SK-N-SH (cell line): ENCODE results near the gene C20orf96. TPM values are rescaled to one million over a fixed set of nuclear protein-coding genes. Genes with fewer than 3 reads are reported as not detected.

Experiments used
- CTCF ChIA-PET: fragments of 300-600, 350-600 bp; formaldehyde crosslinking; extraction: SDS; loops from one replicate; lab custom pipeline; 2021; lab: Yijun Ruan, JAX
- POLR2A ChIA-PET: fragments of 350-600 bp; sonication (Branson Sonifier 250); formaldehyde crosslinking; extraction: SDS; loops from one replicate; lab custom pipeline; 2020; ENCODE audit warnings: antibody characterized with exemption, inconsistent platforms; lab: Yijun Ruan, JAX
- DNase-seq: peaks from one replicate; pipeline ENCODE4 v3.0.0; 2012
- H2AFZ ChIP-seq: fragments of 200-600 bp; sonication (generic); 2 replicates; pipeline ENCODE4 v1.8.1; 2016; ENCODE audit warnings: antibody characterized with exemption, mild to moderate bottlenecking, low read depth
- H3F3A ChIP-seq: fragments of 200-600 bp; sonication (generic); replicated peaks from 2 replicates; pipeline ENCODE3; 2016; ENCODE audit warnings: antibody characterized with exemption, mild to moderate bottlenecking; ENCODE audit not compliant: insufficient read depth
- H3K27ac ChIP-seq, 2 experiments: fragments of 200-500 bp in 1 of 2; fragments of 200-600 bp in 1 of 2; sonication (Bioruptor generic) in 1 of 2; sonication (generic), shearing (Covaris generic) in 1 of 2; 2 replicates each; pipeline versions ENCODE4 v1.5.1 to v1.6.1; 2014 to 2016; ENCODE audit warnings: low read depth in 2 of 2, inconsistent platforms in 1 of 2, low read length in 1 of 2, mild to moderate bottlenecking in 1 of 2, mixed read lengths in 1 of 2
- H3K27me3 ChIP-seq: fragments of 200-600 bp; sonication (generic), shearing (Covaris generic); 2 replicates; pipeline ENCODE4 v1.6.1; 2016; ENCODE audit warnings: mixed run types; ENCODE audit not compliant: insufficient read depth
- H3K36me3 ChIP-seq, 2 experiments: fragments of 200-500 bp in 1 of 2; fragments of 200-600 bp in 1 of 2; sonication (Bioruptor generic) in 1 of 2; sonication (generic) in 1 of 2; replicated peaks in 1 of 2; 2 replicates each; pipeline versions ENCODE3 to v1.5.1; 2014 to 2016; ENCODE audit warnings: low read length in 1 of 2, mild to moderate bottlenecking in 1 of 2; ENCODE audit not compliant: insufficient read depth in 2 of 2, control insufficient read depth in 1 of 2
- H3K4me1 ChIP-seq, 2 experiments: fragments of 200-500 bp in 1 of 2; fragments of 200-600 bp in 1 of 2; sonication (Bioruptor generic) in 1 of 2; sonication (generic), shearing (Covaris generic) in 1 of 2; 2 replicates each; pipeline versions ENCODE4 v1.5.1 to v1.6.1; 2014 to 2016; ENCODE audit warnings: low read depth in 1 of 2, low read length in 1 of 2, mixed run types in 1 of 2; ENCODE audit not compliant: insufficient read depth in 2 of 2, control insufficient read depth in 1 of 2
- H3K4me2 ChIP-seq: fragments of 200-600 bp; sonication (generic), shearing (Covaris generic); 2 replicates; pipeline ENCODE4 v1.6.1; 2017; ENCODE audit warnings: mixed run types
- H3K4me3 ChIP-seq, 2 experiments: fragments of 200-500 bp in 1 of 2; fragments of 200-600 bp in 1 of 2; sonication (Bioruptor generic) in 1 of 2; sonication (generic), shearing (Covaris generic) in 1 of 2; 2 replicates each; pipeline versions ENCODE4 v1.5.1 to v1.8.1; 2014 to 2016; ENCODE audit warnings: low read depth in 2 of 2, inconsistent platforms in 1 of 2, low read length in 1 of 2, mild to moderate bottlenecking in 1 of 2, mixed read lengths in 1 of 2, moderate library complexity in 1 of 2
- H3K79me2 ChIP-seq: fragments of 200-600 bp; sonication (generic); 2 replicates; pipeline ENCODE4 v1.8.1; 2017; ENCODE audit warnings: mild to moderate bottlenecking; ENCODE audit not compliant: insufficient read depth
- H3K9ac ChIP-seq: fragments of 200-600 bp; sonication (generic); 2 replicates; pipeline ENCODE4 v1.6.1; 2017; ENCODE audit warnings: mixed run types
- H3K9me2 ChIP-seq: fragments of 200-600 bp; sonication (generic); 2 replicates; pipeline ENCODE4 v1.6.1; 2017; ENCODE audit warnings: mixed run types
- H3K9me3 ChIP-seq: fragments of 200-600 bp; sonication (generic); 2 replicates; pipeline ENCODE4 v1.6.1; 2017; ENCODE audit warnings: mixed run types, mild to moderate bottlenecking, moderate library complexity
- H4K20me1 ChIP-seq: fragments of 200-600 bp; sonication (generic); 2 replicates; pipeline ENCODE4 v1.6.1; 2017; ENCODE audit warnings: mild to moderate bottlenecking, mixed run types; ENCODE audit not compliant: insufficient read depth
- CHD2 ChIP-seq: fragments of 150-350 bp; IDR thresholded peaks from 2 replicates; pipeline ENCODE4 v1.6.1; 2018; ENCODE audit warnings: low read length; ENCODE audit not compliant: partially characterized antibody
- EZH2phosphoT487 ChIP-seq: fragments of 200-600 bp; sonication (generic); IDR thresholded peaks from 2 replicates; pipeline ENCODE4 v1.6.1; 2017; ENCODE audit warnings: low read depth, mixed run types, mild to moderate bottlenecking, antibody characterized with exemption, moderate library complexity, borderline replicate concordance
- FOSL2 ChIP-seq: IDR thresholded peaks from 2 replicates; pipeline ENCODE4 v1.4.0; 2012; ENCODE audit warnings: low read depth, mild to moderate bottlenecking, moderate library complexity, borderline replicate concordance
- FOXM1 ChIP-seq: IDR thresholded peaks from 2 replicates; pipeline ENCODE4 v1.4.0; 2012; ENCODE audit warnings: low read depth, mild to moderate bottlenecking
- GABPA ChIP-seq: IDR thresholded peaks from 2 replicates; pipeline ENCODE4 v1.4.0; 2012; ENCODE audit warnings: low read depth, mild to moderate bottlenecking
- GATA2 ChIP-seq: sonication (generic); formaldehyde crosslinking; IDR thresholded peaks from 2 replicates; pipeline ENCODE4 v1.5.0; 2020; ENCODE audit warnings: mild to moderate bottlenecking, missing genetic modification reagents
- MXI1 ChIP-seq: IDR thresholded peaks from 2 replicates; pipeline ENCODE4 v1.6.1; 2012; ENCODE audit warnings: mild to moderate bottlenecking, low read depth, low read length, improper control_type of control experiment
- NRF1 ChIP-seq: IDR thresholded peaks from 2 replicates; pipeline ENCODE4 v1.6.1; 2012; ENCODE audit warnings: low read depth, mild to moderate bottlenecking, low read length
- PBX3 ChIP-seq: IDR thresholded peaks from 2 replicates; pipeline ENCODE4; 2012
- POLR2AphosphoS5 ChIP-seq: IDR thresholded peaks from 2 replicates; pipeline ENCODE4 v1.6.1; 2012; ENCODE audit warnings: low read depth, low read length
- RAD21 ChIP-seq: IDR thresholded peaks from 2 replicates; pipeline ENCODE4 v1.6.1; 2012; ENCODE audit warnings: mild to moderate bottlenecking, low read length
- RFX5 ChIP-seq: IDR thresholded peaks from 2 replicates; pipeline ENCODE4 v1.6.1; 2012; ENCODE audit warnings: mild to moderate bottlenecking, improper control_type of control experiment, low read length
- RXRA ChIP-seq: IDR thresholded peaks from 2 replicates; pipeline ENCODE4 v1.4.0; 2012; ENCODE audit warnings: low read depth, mild to moderate bottlenecking, borderline replicate concordance
- SIN3A ChIP-seq: IDR thresholded peaks from 2 replicates; pipeline ENCODE4 v1.6.1; 2012; ENCODE audit warnings: low read depth, mild to moderate bottlenecking, low read length, moderate library complexity, borderline replicate concordance
- TCF12 ChIP-seq: IDR thresholded peaks from 2 replicates; pipeline ENCODE4 v1.4.0; 2012
- WGBS: methylation state at CpG from one replicate; pipeline ENCODE4 v1.1.6; 2017; ENCODE audit warnings: low lambda C conversion rate; 5-methylcytosine and 5-hydroxymethylcytosine counted together
- polyA plus RNA-seq, 3 experiments: library from polyadenylated mRNA; depleted of rRNA; stranded (reverse); fragments of >200 nt; gene quantifications; 2 replicates each; pipeline ENCODE4 v1.2.3, GENCODE V29; 2012
- TF ChIP-seq, protein P1 (sequence below): IDR thresholded peaks from 2 replicates; pipeline ENCODE4 v1.4.0; 2012; ENCODE audit warnings: low read depth
- TF ChIP-seq, protein P2 (sequence below): IDR thresholded peaks from 2 replicates; pipeline ENCODE4 v1.6.1; 2012; ENCODE audit warnings: mild to moderate bottlenecking, low read depth, low read length, moderate library complexity
- TF ChIP-seq, protein P3 (sequence below): fragments of 150-350 bp; IDR thresholded peaks from 2 replicates; pipeline ENCODE4 v1.6.1; 2016; ENCODE audit warnings: mild to moderate bottlenecking, low read depth, low read length
- TF ChIP-seq, protein P4 (sequence below): fragments of 200-600 bp; sonication (generic); IDR thresholded peaks from 2 replicates; pipeline ENCODE4 v1.6.1; 2017; ENCODE audit warnings: antibody characterized with exemption, mild to moderate bottlenecking, moderate library complexity
- TF ChIP-seq, protein P5 (sequence below): IDR thresholded peaks from 2 replicates; pipeline ENCODE4 v1.4.0; 2012; ENCODE audit warnings: low read depth, borderline replicate concordance

The C20orf96 gene, protein sequence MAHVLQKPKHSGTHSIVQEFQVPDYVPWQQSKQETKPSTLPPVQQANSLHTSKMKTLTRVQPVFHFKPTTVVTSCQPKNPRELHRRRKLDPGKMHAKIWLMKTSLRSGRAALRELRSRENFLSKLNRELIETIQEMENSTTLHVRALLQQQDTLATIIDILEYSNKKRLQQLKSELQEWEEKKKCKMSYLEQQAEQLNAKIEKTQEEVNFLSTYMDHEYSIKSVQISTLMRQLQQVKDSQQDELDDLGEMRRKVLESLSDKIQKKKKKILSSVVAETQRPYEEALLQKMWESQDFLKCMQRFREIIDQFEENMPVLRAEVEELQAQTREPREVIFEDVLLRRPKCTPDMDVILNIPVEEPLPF
- polyA plus RNA-seq (2012; rRNA removed): 16.6 and 19.4 TPM in 2 replicates
- 11.7 and 12.4 TPM in 2 replicates for polyA plus RNA-seq (2012; cell fraction: cytosol; rRNA removed)
- polyA plus RNA-seq (2012; cell fraction: nucleus; rRNA removed): 39.5 and 59.8 TPM in 2 replicates

GRCh38 chr20:290084-290831, at the start of gene C20orf96:
Gene C20orf96 (minus strand): TSS chr20:290750. CDS start chr20:290610, 140 bp downstream.
- CTCF ChIA-PET: interaction anchor here (1.2 kb wide), 1 partner anchor 9 kb away, joined by 3 read pairs; no protein-coding TSS in a partner anchor
- Histone ChIP-seq H3K27me3 (no peaks in the 10 kb centered on the region), H3K79me2 (peaks cover 9% of the 10 kb centered on the region; the same call in 1 of the 2 replicates), H3K9ac (peak within 1 kb of the TSS; percentile 78), H4K20me1 (no peaks in the 10 kb centered on the region), H3K4me3 (peak within 1 kb of the TSS; percentile 79 to 84), H2AFZ (peak within 1 kb of the TSS; percentile 89), H3K9me3 (no peaks in the 10 kb centered on the region), H3F3A (no peaks in the 10 kb centered on the region), H3K4me2 (peak within 1 kb of the TSS; percentile 87), H3K27ac (peak within 1 kb of the TSS; percentile 55 to 73), H3K36me3 (no peaks in the 10 kb centered on the region), H3K4me1 (peaks cover 3 to 10% of the 10 kb centered on the region in 2 experiments; a peak in 3 of 4 replicates), H3K9me2 (no peaks in the 10 kb centered on the region)
- POLR2A ChIA-PET: no interaction called here
- peak; percentile 96 for DNase-seq
- WGBS: under 1% methylated on average over 42 of the region's 43 CpGs
- TF ChIP-seq FOXM1: no peak
- TF ChIP-seq, protein P1, sequence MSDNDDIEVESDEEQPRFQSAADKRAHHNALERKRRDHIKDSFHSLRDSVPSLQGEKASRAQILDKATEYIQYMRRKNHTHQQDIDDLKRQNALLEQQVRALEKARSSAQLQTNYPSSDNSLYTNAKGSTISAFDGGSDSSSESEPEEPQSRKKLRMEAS: peak; percentile 50; the same call in 1 of the 2 replicates
- TF ChIP-seq CHD2: peak; percentile 90
- no peak for TF ChIP-seq TCF12
- TF ChIP-seq, protein P2, sequence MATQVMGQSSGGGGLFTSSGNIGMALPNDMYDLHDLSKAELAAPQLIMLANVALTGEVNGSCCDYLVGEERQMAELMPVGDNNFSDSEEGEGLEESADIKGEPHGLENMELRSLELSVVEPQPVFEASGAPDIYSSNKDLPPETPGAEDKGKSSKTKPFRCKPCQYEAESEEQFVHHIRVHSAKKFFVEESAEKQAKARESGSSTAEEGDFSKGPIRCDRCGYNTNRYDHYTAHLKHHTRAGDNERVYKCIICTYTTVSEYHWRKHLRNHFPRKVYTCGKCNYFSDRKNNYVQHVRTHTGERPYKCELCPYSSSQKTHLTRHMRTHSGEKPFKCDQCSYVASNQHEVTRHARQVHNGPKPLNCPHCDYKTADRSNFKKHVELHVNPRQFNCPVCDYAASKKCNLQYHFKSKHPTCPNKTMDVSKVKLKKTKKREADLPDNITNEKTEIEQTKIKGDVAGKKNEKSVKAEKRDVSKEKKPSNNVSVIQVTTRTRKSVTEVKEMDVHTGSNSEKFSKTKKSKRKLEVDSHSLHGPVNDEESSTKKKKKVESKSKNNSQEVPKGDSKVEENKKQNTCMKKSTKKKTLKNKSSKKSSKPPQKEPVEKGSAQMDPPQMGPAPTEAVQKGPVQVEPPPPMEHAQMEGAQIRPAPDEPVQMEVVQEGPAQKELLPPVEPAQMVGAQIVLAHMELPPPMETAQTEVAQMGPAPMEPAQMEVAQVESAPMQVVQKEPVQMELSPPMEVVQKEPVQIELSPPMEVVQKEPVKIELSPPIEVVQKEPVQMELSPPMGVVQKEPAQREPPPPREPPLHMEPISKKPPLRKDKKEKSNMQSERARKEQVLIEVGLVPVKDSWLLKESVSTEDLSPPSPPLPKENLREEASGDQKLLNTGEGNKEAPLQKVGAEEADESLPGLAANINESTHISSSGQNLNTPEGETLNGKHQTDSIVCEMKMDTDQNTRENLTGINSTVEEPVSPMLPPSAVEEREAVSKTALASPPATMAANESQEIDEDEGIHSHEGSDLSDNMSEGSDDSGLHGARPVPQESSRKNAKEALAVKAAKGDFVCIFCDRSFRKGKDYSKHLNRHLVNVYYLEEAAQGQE: no peak
- TF ChIP-seq RFX5: no peak
- no peak for TF ChIP-seq PBX3
- TF ChIP-seq NRF1: peak; percentile 26; the same call in 1 of the 2 replicates
- TF ChIP-seq FOSL2: no peak
- TF ChIP-seq SIN3A: 0 out of 2 replicates have a peak, but pooled peaks have one; percentile 69
- TF ChIP-seq, protein P3, sequence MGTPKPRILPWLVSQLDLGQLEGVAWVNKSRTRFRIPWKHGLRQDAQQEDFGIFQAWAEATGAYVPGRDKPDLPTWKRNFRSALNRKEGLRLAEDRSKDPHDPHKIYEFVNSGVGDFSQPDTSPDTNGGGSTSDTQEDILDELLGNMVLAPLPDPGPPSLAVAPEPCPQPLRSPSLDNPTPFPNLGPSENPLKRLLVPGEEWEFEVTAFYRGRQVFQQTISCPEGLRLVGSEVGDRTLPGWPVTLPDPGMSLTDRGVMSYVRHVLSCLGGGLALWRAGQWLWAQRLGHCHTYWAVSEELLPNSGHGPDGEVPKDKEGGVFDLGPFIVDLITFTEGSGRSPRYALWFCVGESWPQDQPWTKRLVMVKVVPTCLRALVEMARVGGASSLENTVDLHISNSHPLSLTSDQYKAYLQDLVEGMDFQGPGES: no peak
- no peak for TF ChIP-seq GATA2 (CRISPR knock-in tag)
- 0 out of 2 replicates have a peak, but pooled peaks have one; percentile 3 for TF ChIP-seq RAD21
- TF ChIP-seq MXI1: peak; percentile 85
- TF ChIP-seq RXRA: no peak
- no peak for TF ChIP-seq EZH2phosphoT487
- no peak for TF ChIP-seq GABPA
- TF ChIP-seq, protein P4, sequence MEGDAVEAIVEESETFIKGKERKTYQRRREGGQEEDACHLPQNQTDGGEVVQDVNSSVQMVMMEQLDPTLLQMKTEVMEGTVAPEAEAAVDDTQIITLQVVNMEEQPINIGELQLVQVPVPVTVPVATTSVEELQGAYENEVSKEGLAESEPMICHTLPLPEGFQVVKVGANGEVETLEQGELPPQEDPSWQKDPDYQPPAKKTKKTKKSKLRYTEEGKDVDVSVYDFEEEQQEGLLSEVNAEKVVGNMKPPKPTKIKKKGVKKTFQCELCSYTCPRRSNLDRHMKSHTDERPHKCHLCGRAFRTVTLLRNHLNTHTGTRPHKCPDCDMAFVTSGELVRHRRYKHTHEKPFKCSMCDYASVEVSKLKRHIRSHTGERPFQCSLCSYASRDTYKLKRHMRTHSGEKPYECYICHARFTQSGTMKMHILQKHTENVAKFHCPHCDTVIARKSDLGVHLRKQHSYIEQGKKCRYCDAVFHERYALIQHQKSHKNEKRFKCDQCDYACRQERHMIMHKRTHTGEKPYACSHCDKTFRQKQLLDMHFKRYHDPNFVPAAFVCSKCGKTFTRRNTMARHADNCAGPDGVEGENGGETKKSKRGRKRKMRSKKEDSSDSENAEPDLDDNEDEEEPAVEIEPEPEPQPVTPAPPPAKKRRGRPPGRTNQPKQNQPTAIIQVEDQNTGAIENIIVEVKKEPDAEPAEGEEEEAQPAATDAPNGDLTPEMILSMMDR: peak; percentile 50
- peak; percentile 64; the same call in 1 of the 2 replicates for TF ChIP-seq POLR2AphosphoS5
- TF ChIP-seq, protein P5, sequence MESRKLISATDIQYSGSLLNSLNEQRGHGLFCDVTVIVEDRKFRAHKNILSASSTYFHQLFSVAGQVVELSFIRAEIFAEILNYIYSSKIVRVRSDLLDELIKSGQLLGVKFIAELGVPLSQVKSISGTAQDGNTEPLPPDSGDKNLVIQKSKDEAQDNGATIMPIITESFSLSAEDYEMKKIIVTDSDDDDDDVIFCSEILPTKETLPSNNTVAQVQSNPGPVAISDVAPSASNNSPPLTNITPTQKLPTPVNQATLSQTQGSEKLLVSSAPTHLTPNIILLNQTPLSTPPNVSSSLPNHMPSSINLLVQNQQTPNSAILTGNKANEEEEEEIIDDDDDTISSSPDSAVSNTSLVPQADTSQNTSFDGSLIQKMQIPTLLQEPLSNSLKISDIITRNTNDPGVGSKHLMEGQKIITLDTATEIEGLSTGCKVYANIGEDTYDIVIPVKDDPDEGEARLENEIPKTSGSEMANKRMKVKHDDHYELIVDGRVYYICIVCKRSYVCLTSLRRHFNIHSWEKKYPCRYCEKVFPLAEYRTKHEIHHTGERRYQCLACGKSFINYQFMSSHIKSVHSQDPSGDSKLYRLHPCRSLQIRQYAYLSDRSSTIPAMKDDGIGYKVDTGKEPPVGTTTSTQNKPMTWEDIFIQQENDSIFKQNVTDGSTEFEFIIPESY: peak; percentile 89
